Spinal cord (tissue), 10 donors: Measurements from ENCODE around the gene ARHGEF16. TPM values are rescaled to one million over a fixed set of nuclear protein-coding genes. Genes with fewer than 3 reads are reported as not detected.

Experiments
- DNase-seq, 6 donors: peaks; one replicate each; pipeline versions ENCODE4 v3.0.0 to v3.0.0-alpha.2; 2013 to 2015; ENCODE audit warnings: low spot score in 6 of 6, low read depth in 4 of 6
- H3K27ac ChIP-seq: one replicate; pipeline ENCODE4 v1.5.1; 2013; ENCODE audit warnings: low read depth, low read length, control low read depth
- H3K27me3 ChIP-seq: one replicate; pipeline ENCODE4 v1.6.1; 2013; ENCODE audit warnings: low read length; ENCODE audit not compliant: control insufficient read depth, insufficient read depth
- H3K36me3 ChIP-seq: one replicate; pipeline ENCODE4 v1.6.1; 2013; ENCODE audit warnings: low read length; ENCODE audit not compliant: control insufficient read depth, insufficient read depth
- H3K4me1 ChIP-seq: one replicate; pipeline ENCODE4 v1.6.1; 2013; ENCODE audit warnings: low read length; ENCODE audit not compliant: control insufficient read depth, insufficient read depth
- H3K4me3 ChIP-seq: one replicate; pipeline ENCODE4 v1.5.1; 2013; ENCODE audit warnings: low read depth, low read length, control low read depth
- H3K9me3 ChIP-seq: one replicate; pipeline ENCODE4 v1.6.1; 2013; ENCODE audit warnings: low read length; ENCODE audit not compliant: control insufficient read depth, insufficient read depth
- WGBS: methylation state at CpG from one replicate; pipeline ENCODE4 v1.1.5; 2013; ENCODE audit warnings: missing lambda C conversion rate; ENCODE audit not compliant: insufficient coverage; 5-methylcytosine and 5-hydroxymethylcytosine counted together
- polyA plus RNA-seq, 2 donors: library from polyadenylated mRNA; unstranded; fragments of 120-200 nt; gene quantifications; one replicate each; pipeline ENCODE4 v1.2.1, GENCODE V29; 2013; ENCODE audit not compliant: insufficient read length in 2 of 2
- total RNA-seq, 2 donors: library from RNA; depleted of rRNA in 1 of 2; stranded (reverse); fragments of 120-200 nt in 1 of 2; fragments of >200 nt in 1 of 2; gene quantifications; one replicate each; pipeline versions ENCODE4 v1.2.3 to v1.2.4, GENCODE V29; 2013 to 2014
- donor health status: healthy.

The ARHGEF16 gene
- total and polyA plus RNA-seq, 4 donors = 1.7 to 4.2 (median 3.2) TPM

- 81% methylated on average over 23 of the region's 28 CpGs for WGBS
- DNase-seq = no peak
- H3K4me1 ChIP-seq = peaks cover 35% of the 10 kb centered on the region
Measured at GRCh38 chr1:3465091-3465934, 10.8 kb downstream of the ARHGEF16 start.

DNA sequence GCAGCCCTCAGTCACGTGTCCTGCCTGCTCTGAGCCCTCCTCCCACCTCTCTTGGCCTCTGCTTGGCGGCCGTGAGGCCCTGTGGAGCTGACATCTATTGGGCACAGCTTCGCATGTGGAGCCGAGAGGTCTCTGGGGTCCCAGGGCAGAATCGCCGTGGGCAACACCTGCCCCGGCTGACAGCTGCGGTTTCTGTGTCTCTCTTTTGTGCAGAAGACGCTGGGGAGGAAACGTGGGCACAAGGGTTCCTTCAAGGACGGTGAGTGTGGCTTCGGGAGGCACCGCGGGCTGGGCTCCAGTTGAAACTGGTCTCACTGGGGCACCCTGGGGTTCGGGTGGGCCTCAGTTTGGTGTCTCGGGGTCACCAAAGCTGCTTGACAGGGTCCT, 11.5 kb downstream of the ARHGEF16 start:
- Histone ChIP-seq H3K4me1 (peaks cover 36% of the 10 kb centered on the region), H3K27me3 (no peaks in the 10 kb centered on the region), H3K27ac (peak overlapping the region; percentile 84), H3K4me3 (no peak overlapping the region), H3K36me3 (no peaks in the 10 kb centered on the region), H3K9me3 (no peaks in the 10 kb centered on the region)
- no peak for DNase-seq
- 65% methylated on average over 17 of the region's 17 CpGs for WGBS

More at GRCh38 chr1:3465091-3465934, 10.8 kb downstream of the ARHGEF16 start:
- H3K9me3 ChIP-seq = no peaks in the 10 kb centered on the region
- no peak overlapping the region for H3K27ac ChIP-seq
- no peak overlapping the region for H3K4me3 ChIP-seq
- no peaks in the 10 kb centered on the region for H3K27me3 ChIP-seq
- H3K36me3 ChIP-seq = no peaks in the 10 kb centered on the region

GRCh38 chr1:3466366-3467075, 12.1 kb downstream of the ARHGEF16 start:
- WGBS = 89% methylated on average over 15 of the region's 16 CpGs
- no peaks in the 10 kb centered on the region for H3K9me3 ChIP-seq
- no peak for DNase-seq
- H3K36me3 ChIP-seq = no peaks in the 10 kb centered on the region
- H3K4me3 ChIP-seq = no peak overlapping the region
- peaks cover 42% of the 10 kb centered on the region for H3K4me1 ChIP-seq
- peak overlapping the region; percentile 84 for H3K27ac ChIP-seq
- H3K27me3 ChIP-seq = no peaks in the 10 kb centered on the region

GRCh38 chr1:3467096-3468036, 12.9 kb downstream of the ARHGEF16 start:
- 77% methylated on average over 29 of the region's 35 CpGs for WGBS
- no peaks in the 10 kb centered on the region for H3K27me3 ChIP-seq
- peak overlapping the region; percentile 84 for H3K27ac ChIP-seq
- H3K4me3 ChIP-seq = no peak overlapping the region
- no peak for DNase-seq
- no peaks in the 10 kb centered on the region for H3K36me3 ChIP-seq
- H3K9me3 ChIP-seq = no peaks in the 10 kb centered on the region
- peaks cover 51% of the 10 kb centered on the region for H3K4me1 ChIP-seq

- DNase-seq = no peak
- Histone ChIP-seq H3K4me1 (peaks cover 60% of the 10 kb centered on the region), H3K4me3 (no peak overlapping the region), H3K27me3 (no peaks in the 10 kb centered on the region), H3K36me3 (no peaks in the 10 kb centered on the region), H3K9me3 (no peaks in the 10 kb centered on the region), H3K27ac (peak overlapping the region; percentile 84)
- WGBS = 91% methylated on average over 31 of the region's 34 CpGs
Measured at GRCh38 chr1:3468236-3469103, 14.0 kb downstream of the ARHGEF16 start.

DNA sequence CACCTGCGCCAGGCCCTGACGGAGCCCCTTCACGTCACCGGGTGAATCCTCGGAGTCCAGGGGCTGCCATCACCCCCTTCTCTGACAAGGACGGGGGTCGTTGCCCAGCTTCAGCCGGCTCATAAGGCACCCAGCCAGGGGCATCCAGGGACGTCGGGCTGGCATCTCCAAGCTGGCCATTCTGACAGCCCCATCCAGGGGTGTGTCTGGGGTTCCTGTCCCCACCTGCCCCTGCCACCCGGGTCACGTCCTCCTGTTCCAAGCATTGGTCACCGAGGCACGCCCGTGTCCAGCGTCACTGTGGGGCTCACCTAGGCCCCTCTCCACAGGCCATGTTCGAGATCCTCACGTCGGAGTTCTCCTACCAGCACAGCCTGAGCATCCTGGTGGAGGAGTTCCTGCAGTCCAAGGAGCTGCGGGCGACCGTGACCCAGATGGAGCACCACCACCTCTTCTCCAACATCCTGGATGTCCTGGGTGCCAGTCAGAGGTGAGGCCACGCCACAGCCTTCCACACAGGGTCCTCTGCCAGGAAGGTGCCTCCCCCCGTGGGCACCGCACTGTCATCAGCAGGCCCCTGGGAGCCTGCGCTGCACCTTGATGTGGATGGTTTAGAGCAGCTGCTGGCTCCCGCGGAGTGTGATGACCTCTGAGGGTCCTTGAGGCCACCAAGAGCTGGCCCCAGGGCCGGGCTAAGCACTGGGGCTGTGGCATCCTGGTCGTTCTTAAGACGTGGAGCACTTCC, 14.8 kb downstream of the ARHGEF16 start:
- Histone ChIP-seq H3K27ac (peak overlapping the region; percentile 25), H3K36me3 (no peaks in the 10 kb centered on the region), H3K27me3 (no peaks in the 10 kb centered on the region), H3K4me1 (peaks cover 65% of the 10 kb centered on the region), H3K4me3 (no peak overlapping the region), H3K9me3 (no peaks in the 10 kb centered on the region)
- WGBS = 92% methylated on average over 31 of the region's 31 CpGs
- DNase-seq = no peak

DNA sequence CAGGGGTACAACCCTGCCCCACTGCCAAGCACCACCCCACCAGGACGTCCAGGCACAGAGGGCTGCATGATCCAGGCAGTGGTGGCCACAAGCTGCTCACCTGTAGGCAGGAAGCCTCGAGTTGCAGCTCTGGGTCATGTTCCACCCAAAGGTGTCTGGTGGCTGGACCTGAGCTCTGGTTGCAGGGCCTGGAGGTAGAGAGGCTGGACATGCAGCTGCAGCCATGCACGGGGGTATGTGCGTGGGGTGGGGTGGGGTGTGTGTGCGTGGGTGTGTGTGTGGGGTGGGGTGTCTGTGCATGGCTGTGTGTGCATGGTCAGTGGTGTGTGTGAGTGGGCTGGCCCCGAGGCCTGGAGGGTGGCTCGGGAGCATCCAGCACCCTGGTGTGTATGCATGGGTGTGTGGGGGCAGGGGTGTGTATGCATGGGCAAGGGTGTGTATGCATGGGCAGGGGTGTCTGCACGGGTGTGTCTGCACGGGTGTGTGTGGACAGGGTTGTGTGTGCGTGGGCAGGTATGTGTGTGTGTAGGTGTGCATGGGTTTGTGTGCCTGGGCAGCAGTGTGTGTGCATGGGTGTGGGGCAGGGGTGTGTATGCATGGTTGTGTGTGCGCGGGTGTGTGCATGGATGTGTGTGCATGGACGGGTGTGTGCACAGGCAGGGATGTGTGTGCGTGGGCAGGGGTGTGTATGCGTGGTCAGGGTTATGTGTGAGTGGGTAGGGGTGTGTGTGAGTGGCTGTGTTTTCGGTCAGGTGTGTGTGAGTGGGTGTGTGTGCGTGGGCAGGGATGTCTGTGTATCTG, 15.6 kb downstream of the ARHGEF16 start:
- Histone ChIP-seq H3K27me3 (no peaks in the 10 kb centered on the region), H3K36me3 (no peaks in the 10 kb centered on the region), H3K9me3 (no peaks in the 10 kb centered on the region), H3K4me1 (peaks cover 65% of the 10 kb centered on the region), H3K27ac (no peak overlapping the region), H3K4me3 (no peak overlapping the region)
- WGBS = 94% methylated on average over 17 of the region's 17 CpGs
- DNase-seq = no peak
